Measurements from ENCODE around the gene OR52N5.

GRCh38 chr11:5808500-5809121 is 25.5 kb upstream of the OR52N5 start, which contains the start of gene OR52N2:
- TF ChIP-seq POLR2AphosphoS5 (IDR thresholded peaks at IDR 0.05; ENCODE audit: control insufficient read depth, insufficient read depth, low read depth, low read length) (no peak), HMGXB4 (CRISPR knock-in tag; IDR thresholded peaks at IDR 0.05) (no peak), XRCC5 (IDR thresholded peaks at IDR 0.05; ENCODE audit: low read depth, low read length) (no peak), HBP1 (CRISPR knock-in tag; IDR thresholded peaks at IDR 0.05) (no peak)

Measured in K562 (cell line).